PFSK-1 (cell line): ENCODE measurements around the gene MCTP1.

Experiments used
- FOXP2 ChIP-seq: optimal IDR thresholded peaks from 2 replicates; pipeline ENCODE3; 2011; ENCODE audit warnings: borderline replicate concordance, control low read depth, inconsistent platforms; ENCODE audit not compliant: insufficient read depth; ENCODE audit errors: extremely low read length, extremely low read depth
- POLR2AphosphoS5 ChIP-seq: IDR thresholded peaks from 2 replicates; pipeline ENCODE4 v1.6.1; 2012; ENCODE audit warnings: low read depth, mild to moderate bottlenecking, control low read depth, low read length, moderate library complexity
- SIN3A ChIP-seq: IDR thresholded peaks from 2 replicates; pipeline ENCODE4 v1.6.1; 2012; ENCODE audit warnings: mild to moderate bottlenecking, low read length, moderate library complexity, borderline replicate concordance; ENCODE audit not compliant: insufficient read depth
- TAF1 ChIP-seq: IDR thresholded peaks from 2 replicates; pipeline ENCODE4 v1.6.1; 2012; ENCODE audit warnings: low read length, control low read depth, borderline replicate concordance; ENCODE audit not compliant: insufficient read depth
- TF ChIP-seq, protein P1 (sequence below), 2 experiments: IDR thresholded peaks; 2 replicates each; pipeline versions ENCODE4 v1.6.1 to v1.8.0; 2011 to 2012; ENCODE audit warnings: low read depth in 2 of 2, low read length in 2 of 2, control low read depth in 1 of 2, inconsistent platforms in 1 of 2, mild to moderate bottlenecking in 1 of 2, moderate library complexity in 1 of 2; ENCODE audit not compliant: insufficient read depth in 1 of 2

The MCTP1 gene

DNA sequence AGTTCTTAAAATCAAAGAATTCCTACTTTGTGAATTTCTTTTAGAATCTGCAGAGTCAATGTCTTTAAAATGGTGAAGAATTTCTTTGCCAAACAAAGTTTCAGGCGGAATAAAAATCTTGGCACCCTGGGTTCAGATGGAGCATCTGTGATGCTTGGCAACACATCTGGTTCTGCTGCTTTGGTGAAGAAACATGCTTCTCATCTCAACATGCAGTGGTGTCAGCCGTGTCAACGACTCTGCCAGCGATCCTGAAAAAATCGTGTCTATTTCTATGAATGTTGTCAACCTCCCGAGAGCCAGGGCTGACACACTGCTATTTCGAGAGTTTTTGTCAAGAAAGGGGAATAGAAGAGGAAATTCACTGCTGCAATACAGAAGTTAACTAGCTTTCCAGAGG is 514.9 kb downstream of the MCTP1 start:
- TF ChIP-seq SIN3A (no peak), FOXP2 (no peak), TAF1 (no peak), POLR2AphosphoS5 (no peak)
- TF ChIP-seq, protein P1, sequence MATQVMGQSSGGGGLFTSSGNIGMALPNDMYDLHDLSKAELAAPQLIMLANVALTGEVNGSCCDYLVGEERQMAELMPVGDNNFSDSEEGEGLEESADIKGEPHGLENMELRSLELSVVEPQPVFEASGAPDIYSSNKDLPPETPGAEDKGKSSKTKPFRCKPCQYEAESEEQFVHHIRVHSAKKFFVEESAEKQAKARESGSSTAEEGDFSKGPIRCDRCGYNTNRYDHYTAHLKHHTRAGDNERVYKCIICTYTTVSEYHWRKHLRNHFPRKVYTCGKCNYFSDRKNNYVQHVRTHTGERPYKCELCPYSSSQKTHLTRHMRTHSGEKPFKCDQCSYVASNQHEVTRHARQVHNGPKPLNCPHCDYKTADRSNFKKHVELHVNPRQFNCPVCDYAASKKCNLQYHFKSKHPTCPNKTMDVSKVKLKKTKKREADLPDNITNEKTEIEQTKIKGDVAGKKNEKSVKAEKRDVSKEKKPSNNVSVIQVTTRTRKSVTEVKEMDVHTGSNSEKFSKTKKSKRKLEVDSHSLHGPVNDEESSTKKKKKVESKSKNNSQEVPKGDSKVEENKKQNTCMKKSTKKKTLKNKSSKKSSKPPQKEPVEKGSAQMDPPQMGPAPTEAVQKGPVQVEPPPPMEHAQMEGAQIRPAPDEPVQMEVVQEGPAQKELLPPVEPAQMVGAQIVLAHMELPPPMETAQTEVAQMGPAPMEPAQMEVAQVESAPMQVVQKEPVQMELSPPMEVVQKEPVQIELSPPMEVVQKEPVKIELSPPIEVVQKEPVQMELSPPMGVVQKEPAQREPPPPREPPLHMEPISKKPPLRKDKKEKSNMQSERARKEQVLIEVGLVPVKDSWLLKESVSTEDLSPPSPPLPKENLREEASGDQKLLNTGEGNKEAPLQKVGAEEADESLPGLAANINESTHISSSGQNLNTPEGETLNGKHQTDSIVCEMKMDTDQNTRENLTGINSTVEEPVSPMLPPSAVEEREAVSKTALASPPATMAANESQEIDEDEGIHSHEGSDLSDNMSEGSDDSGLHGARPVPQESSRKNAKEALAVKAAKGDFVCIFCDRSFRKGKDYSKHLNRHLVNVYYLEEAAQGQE (IDR thresholded peaks at IDR 0.05; ENCODE audit: insufficient read depth in 1 of 2, low read depth in 2 of 2, low read length in 2 of 2): no peak

GRCh38 chr5:94761786-94762185 is 523.1 kb downstream of the MCTP1 start:
- no peak for TF ChIP-seq TAF1
- no peak for TF ChIP-seq SIN3A
- TF ChIP-seq FOXP2: no peak
- TF ChIP-seq, protein P1 (IDR thresholded peaks at IDR 0.05; ENCODE audit: insufficient read depth in 1 of 2, low read depth in 2 of 2, low read length in 2 of 2): no peak
- TF ChIP-seq POLR2AphosphoS5: no peak

GRCh38 chr5:94761055-94761454 is 523.8 kb downstream of the MCTP1 start:
- TF ChIP-seq TAF1: no peak
- TF ChIP-seq SIN3A: no peak
- TF ChIP-seq FOXP2: no peak
- TF ChIP-seq POLR2AphosphoS5: no peak
- TF ChIP-seq, protein P1 (IDR thresholded peaks at IDR 0.05; ENCODE audit: insufficient read depth in 1 of 2, low read depth in 2 of 2, low read length in 2 of 2): no peak

DNA sequence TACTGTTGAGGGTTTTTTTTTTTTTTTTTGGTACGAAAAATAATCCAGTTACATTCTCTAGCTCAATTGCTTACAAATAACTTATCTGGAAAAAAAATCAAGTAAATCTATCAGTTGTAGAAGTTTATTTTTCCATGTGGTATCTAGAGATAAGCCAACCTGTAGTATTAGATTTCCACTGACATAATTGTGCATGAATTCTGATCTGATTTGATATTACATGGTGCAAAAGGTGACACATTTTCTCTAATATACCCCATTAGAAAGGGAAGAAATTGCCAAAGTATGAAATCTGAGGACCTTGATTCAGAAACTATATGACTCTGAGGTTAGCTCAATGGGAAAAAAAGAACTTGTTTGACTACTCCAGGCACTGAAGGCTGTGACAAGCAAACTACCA is 524.9 kb downstream of the MCTP1 start:
- no peak for TF ChIP-seq TAF1
- TF ChIP-seq FOXP2: no peak
- TF ChIP-seq SIN3A: no peak
- TF ChIP-seq, protein P1 (IDR thresholded peaks at IDR 0.05; ENCODE audit: insufficient read depth in 1 of 2, low read depth in 2 of 2, low read length in 2 of 2): no peak
- no peak for TF ChIP-seq POLR2AphosphoS5

- TF ChIP-seq FOXP2 (no peak), TAF1 (no peak), SIN3A (no peak), POLR2AphosphoS5 (no peak)
- TF ChIP-seq, protein P1 (IDR thresholded peaks at IDR 0.05; ENCODE audit: insufficient read depth in 1 of 2, low read depth in 2 of 2, low read length in 2 of 2): no peak
Measured at GRCh38 chr5:94759022-94759421, 525.9 kb downstream of the MCTP1 start.
